Lung (tissue), 12 donors: Measurements from ENCODE around the gene KCNRG. TPM values are rescaled to one million over a fixed set of nuclear protein-coding genes. Genes with fewer than 3 reads are reported as not detected.
"Not testable (repeated sequence)": the region's sequence is repeated elsewhere in the genome, so short reads cannot be mapped to it uniquely, and the experiment has no call there.

ENCODE experiments used
- ATAC-seq: fragments of 200-7000 bp; cut with Tn5 transposase; one replicate; pipeline ENCODE4 v1.9.1; 2020; ENCODE audit warnings: moderate number of reproducible peaks; ENCODE audit not compliant: insufficient read depth, low FRiP score
- DNase-seq, 3 donors: peaks; one replicate each; pipeline ENCODE4 v3.0.0-alpha.2; 2013 to 2017
- H3K27ac ChIP-seq, 2 donors: one replicate each; pipeline ENCODE4 v1.5.1; 2013; ENCODE audit warnings: mild to moderate bottlenecking in 2 of 2, moderate library complexity in 2 of 2, control low read depth in 1 of 2, inconsistent platforms in 1 of 2, low read depth in 1 of 2, low read length in 1 of 2
- H3K27me3 ChIP-seq, 3 donors: one replicate each; pipeline ENCODE4 v1.5.1; 2013; ENCODE audit warnings: low read length in 2 of 3; ENCODE audit not compliant: control insufficient read depth in 3 of 3, insufficient read depth in 3 of 3
- H3K36me3 ChIP-seq, 4 donors: one replicate each; pipeline ENCODE4 v1.5.1; 2013; ENCODE audit warnings: low read length in 4 of 4, mild to moderate bottlenecking in 1 of 4, moderate library complexity in 1 of 4; ENCODE audit not compliant: control insufficient read depth in 4 of 4, insufficient read depth in 4 of 4
- H3K4me1 ChIP-seq, 5 donors: one replicate each; pipeline ENCODE4 v1.5.1; 2013; ENCODE audit warnings: low read length in 5 of 5, mild to moderate bottlenecking in 2 of 5, moderate library complexity in 1 of 5; ENCODE audit not compliant: control insufficient read depth in 5 of 5, insufficient read depth in 5 of 5
- H3K4me3 ChIP-seq: one replicate; pipeline ENCODE4 v1.5.1; 2013; ENCODE audit warnings: mild to moderate bottlenecking, control low read depth, moderate library complexity
- H3K9ac ChIP-seq, 2 donors: one replicate each; pipeline ENCODE4 v1.5.1; 2013; ENCODE audit warnings: low read length in 2 of 2, control low read depth in 1 of 2; ENCODE audit not compliant: insufficient read depth in 1 of 2
- H3K9me3 ChIP-seq, 4 donors: one replicate each; pipeline ENCODE4 v1.5.1; 2013; ENCODE audit warnings: low read length in 3 of 4, mild to moderate bottlenecking in 1 of 4, moderate library complexity in 1 of 4; ENCODE audit not compliant: control insufficient read depth in 4 of 4, insufficient read depth in 3 of 4
- WGBS, 2 donors: extraction: QIAGEN DNeasy Blood & Tissue Kit; methylation state at CpG; one replicate each; pipeline ENCODE4 v1.1.7; 2013; 5-methylcytosine and 5-hydroxymethylcytosine counted together
- polyA plus RNA-seq, 2 donors: library from polyadenylated mRNA; stranded (reverse); fragments of 200-250 nt; gene quantifications; one replicate each; pipeline ENCODE4 v1.2.1, GENCODE V29; 2013
- total RNA-seq, 2 donors: library from RNA; depleted of rRNA in 1 of 2; stranded (reverse); fragments of >200 nt in 1 of 2; gene quantifications; one replicate each; pipeline ENCODE4 v1.2.1, GENCODE V29; 2014 to 2021
- TF ChIP-seq, protein P1 (sequence below): IDR thresholded peaks from 2 replicates; pipeline ENCODE4 v1.5.1; 2012; ENCODE audit warnings: mild to moderate bottlenecking; ENCODE audit errors: control extremely low read depth, extremely low read depth
- donor health status: control.
- donor health status: control.
- donor health status: Bipolar disorder and iron deficiency.
- donor health status: healthy.
- donor health status: DM: yes; HTN: yes; CAD: no.

Gene KCNRG
- total and polyA plus RNA-seq, 4 donors = 2.9 to 13.6 (median 6.9) TPM

DNA sequence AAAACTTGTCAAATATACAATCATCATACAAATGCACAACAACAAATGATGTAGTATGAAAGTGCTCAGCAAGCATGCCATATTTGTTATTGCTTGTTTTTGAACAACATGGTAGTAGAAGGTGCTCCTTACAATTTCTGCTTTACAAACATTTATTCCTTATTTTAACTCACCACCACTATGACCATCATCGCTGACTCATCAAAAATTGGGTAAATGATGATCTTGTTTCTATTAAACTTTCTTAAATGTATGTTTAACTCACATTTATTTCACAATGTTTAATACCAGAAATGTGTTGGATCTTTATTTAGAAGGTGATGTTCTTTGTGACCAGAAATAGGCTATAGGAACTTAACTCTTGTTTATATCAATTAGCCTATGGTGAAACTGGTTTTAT lies 45.5 kb downstream of the KCNRG start:
- Histone ChIP-seq H3K9ac (no peak overlapping the region), H3K27me3 (no peaks in the 10 kb centered on the region), H3K9me3 (no peaks in the 10 kb centered on the region), H3K4me1 (no peaks in the 10 kb centered on the region), H3K4me3 (no peak overlapping the region), H3K36me3 (peaks cover 0 to 21% (median 5%) of the 10 kb centered on the region in 4 donors), H3K27ac (no peak overlapping the region)
- TF ChIP-seq, protein P1, sequence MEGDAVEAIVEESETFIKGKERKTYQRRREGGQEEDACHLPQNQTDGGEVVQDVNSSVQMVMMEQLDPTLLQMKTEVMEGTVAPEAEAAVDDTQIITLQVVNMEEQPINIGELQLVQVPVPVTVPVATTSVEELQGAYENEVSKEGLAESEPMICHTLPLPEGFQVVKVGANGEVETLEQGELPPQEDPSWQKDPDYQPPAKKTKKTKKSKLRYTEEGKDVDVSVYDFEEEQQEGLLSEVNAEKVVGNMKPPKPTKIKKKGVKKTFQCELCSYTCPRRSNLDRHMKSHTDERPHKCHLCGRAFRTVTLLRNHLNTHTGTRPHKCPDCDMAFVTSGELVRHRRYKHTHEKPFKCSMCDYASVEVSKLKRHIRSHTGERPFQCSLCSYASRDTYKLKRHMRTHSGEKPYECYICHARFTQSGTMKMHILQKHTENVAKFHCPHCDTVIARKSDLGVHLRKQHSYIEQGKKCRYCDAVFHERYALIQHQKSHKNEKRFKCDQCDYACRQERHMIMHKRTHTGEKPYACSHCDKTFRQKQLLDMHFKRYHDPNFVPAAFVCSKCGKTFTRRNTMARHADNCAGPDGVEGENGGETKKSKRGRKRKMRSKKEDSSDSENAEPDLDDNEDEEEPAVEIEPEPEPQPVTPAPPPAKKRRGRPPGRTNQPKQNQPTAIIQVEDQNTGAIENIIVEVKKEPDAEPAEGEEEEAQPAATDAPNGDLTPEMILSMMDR = no peak
- 98% methylated on average over 1 of the region's 1 CpG for WGBS, 2 donors
- ATAC-seq (no peak), DNase-seq (no peak)

GRCh38 chr13:50062336-50062735 lies 47.1 kb downstream of the KCNRG start:
- H3K36me3 ChIP-seq = peaks cover 0 to 32% (median 9%) of the 10 kb centered on the region in 4 donors
- WGBS, 2 donors = 98 to 99% methylated on average over 7 of the region's 7 CpGs
- H3K9ac ChIP-seq, H3K27ac ChIP-seq, H3K4me3 ChIP-seq, H3K27me3 ChIP-seq, H3K4me1 ChIP-seq, H3K9me3 ChIP-seq, DNase-seq, ATAC-seq: not testable (repeated sequence)

GRCh38 chr13:50065712-50066111 lies 50.5 kb downstream of the KCNRG start:
- peaks cover 0 to 11% (median 0%) of the 10 kb centered on the region in 5 donors for H3K4me1 ChIP-seq
- peaks cover 0 to 27% (median 7%) of the 10 kb centered on the region in 4 donors for H3K36me3 ChIP-seq
- TF ChIP-seq, protein P1 = no peak
- ATAC-seq (no peak), DNase-seq (no peak)
- no peak overlapping the region for H3K27ac ChIP-seq
- 90 to 94% methylated on average over 1 of the region's 1 CpG for WGBS, 2 donors
- H3K27me3 ChIP-seq = no peaks in the 10 kb centered on the region
- H3K9ac ChIP-seq = no peak overlapping the region
- H3K9me3 ChIP-seq = no peaks in the 10 kb centered on the region
- H3K4me3 ChIP-seq = no peak overlapping the region

DNA sequence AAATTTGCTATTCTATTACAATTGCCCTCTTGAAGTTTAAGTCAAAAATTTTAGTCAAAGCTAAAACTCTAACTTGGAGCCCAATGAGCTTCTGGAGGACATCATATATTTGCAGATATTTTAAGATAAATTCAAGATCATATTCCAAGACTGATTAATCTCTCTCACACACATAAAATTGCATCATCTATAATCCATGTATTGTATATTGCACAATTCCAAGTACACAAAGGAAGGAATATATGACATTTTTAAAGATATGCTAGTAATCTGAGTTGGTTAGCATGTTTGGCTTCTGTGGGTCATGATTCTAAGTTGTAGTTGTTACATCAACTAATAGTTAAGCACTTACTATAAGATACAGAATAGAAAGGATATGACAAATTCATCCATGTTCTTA lies 53.3 kb downstream of the KCNRG start:
- Histone ChIP-seq H3K36me3 (peaks cover 0 to 31% (median 10%) of the 10 kb centered on the region in 4 donors), H3K4me3 (no peak overlapping the region), H3K4me1 (peaks cover 0 to 18% (median 0%) of the 10 kb centered on the region in 5 donors), H3K27me3 (no peaks in the 10 kb centered on the region), H3K9ac (no peak overlapping the region), H3K9me3 (no peaks in the 10 kb centered on the region), H3K27ac (no peak overlapping the region)
- no peak for ATAC-seq
- DNase-seq = no peak
- TF ChIP-seq, protein P1 = no peak
